Esophagus squamous epithelium (tissue), 5 donors: ENCODE measurements around the gene PSD2. TPM values are rescaled to one million over a fixed set of nuclear protein-coding genes. Genes with fewer than 3 reads are reported as not detected.
A peak's percentile ranks its signal among the peaks of the same experiment; 100 is the strongest.

Experiments used
- DNase-seq: peaks from one replicate; lab custom pipeline; 2025; lab: John Stamatoyannopoulos, UW
- H3K27ac ChIP-seq, 4 donors: fragments of 200-600 bp; sonication (generic); one replicate each; pipeline ENCODE4 v1.5.1; 2016 to 2019; ENCODE audit warnings: mild to moderate bottlenecking in 1 of 4
- H3K27me3 ChIP-seq, 4 donors: fragments of 200-600 bp; sonication (generic); 1 replicate in 3 of 4; 2 replicates in 1 of 4; pipeline versions ENCODE4 v1.5.1 to v1.6.0; 2017 to 2021; ENCODE audit warnings: antibody characterized with exemption in 1 of 4
- H3K36me3 ChIP-seq, 3 donors: fragments of 200-600 bp; sonication (generic); one replicate each; pipeline ENCODE4 v1.5.1; 2016 to 2019
- H3K4me1 ChIP-seq, 3 donors: fragments of 200-600 bp; sonication (generic); one replicate each; pipeline ENCODE4 v1.5.1; 2017 to 2019
- H3K4me3 ChIP-seq, 4 donors: fragments of 200-600 bp; sonication (generic); 1 replicate in 3 of 4; 2 replicates in 1 of 4; pipeline ENCODE4 v1.5.1; 2016 to 2019; ENCODE audit warnings: mild to moderate bottlenecking in 2 of 4, moderate library complexity in 1 of 4
- H3K9me3 ChIP-seq, 3 donors: fragments of 200-600 bp; sonication (generic); one replicate each; pipeline ENCODE4 v1.5.1; 2016 to 2019
- POLR2A ChIP-seq, 4 donors: fragments of 450-650 bp; IDR thresholded peaks; one replicate each; pipeline ENCODE4 v1.6.1; 2017; ENCODE audit warnings: antibody characterized with exemption in 4 of 4, mild to moderate bottlenecking in 4 of 4, moderate library complexity in 3 of 4
- WGBS, 2 donors: methylation state at CpG; one replicate each; pipeline ENCODE4 v1.1.5; 2018; 5-methylcytosine and 5-hydroxymethylcytosine counted together
- intact Hi-C: fragments of 100-400 bp; cut with DNase I; formaldehyde crosslinking; loops from one replicate; pipeline ENCODE4 v1.15.0; 2022
- total RNA-seq, 4 donors: library from RNA; depleted of rRNA; stranded (reverse); fragments of >200 nt; gene quantifications; one replicate each; pipeline ENCODE4 v1.1.0, GENCODE V29; 2016
- TF ChIP-seq, protein P1 (sequence below), 6 experiments: fragments of 450-650 bp in 4 of 6; fragments of 200-600 bp in 2 of 6; sonication (generic) in 2 of 6; IDR thresholded peaks; one replicate each; pipeline ENCODE4 v1.5.1; 2016 to 2019; ENCODE audit warnings: antibody characterized with exemption in 6 of 6, mild to moderate bottlenecking in 4 of 6, moderate library complexity in 4 of 6
- donor health status: DM: yes; HTN: yes; CAD: no.

PSD2 gene
- total RNA-seq, 4 donors from 2014 or later, result not detected

DNA sequence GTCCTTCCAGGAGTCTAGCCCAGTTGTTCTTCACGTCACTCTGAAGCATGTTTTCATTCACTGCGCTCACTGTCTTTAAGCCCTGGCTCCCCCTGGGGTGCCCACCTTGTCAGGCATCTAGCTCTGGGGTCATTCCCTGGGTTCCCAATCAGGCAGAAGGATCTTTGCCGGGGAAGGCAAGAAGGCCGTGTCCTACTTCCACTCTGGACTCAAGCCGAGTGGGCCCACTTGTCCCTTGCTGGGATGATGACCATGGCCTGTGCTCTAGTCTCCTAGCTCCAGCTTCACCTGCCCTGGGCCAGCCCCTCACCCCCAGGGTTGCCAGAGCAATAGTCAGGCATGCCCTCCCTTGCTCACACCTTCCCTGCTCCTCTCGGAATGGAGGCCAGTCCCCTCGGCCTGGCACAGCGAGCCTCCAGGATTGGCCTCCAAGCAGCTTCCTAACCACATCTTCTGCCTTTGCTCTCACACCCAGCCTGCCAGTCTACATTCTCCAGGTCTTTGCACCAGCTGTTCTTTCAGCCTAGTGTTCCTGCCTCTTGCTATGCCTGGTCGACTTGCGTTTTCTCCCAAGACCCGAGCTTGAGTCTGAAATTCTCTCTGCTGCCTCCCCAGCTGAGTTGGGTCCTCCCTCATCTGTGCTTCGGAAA lies 32.2 kb upstream of the PSD2 start:
- Histone ChIP-seq H3K4me3 (no peak overlapping the region), H3K36me3 (no peaks in the 10 kb centered on the region), H3K27ac (no peak overlapping the region), H3K9me3 (no peaks in the 10 kb centered on the region), H3K4me1 (peaks cover 0 to 22% (median 0%) of the 10 kb centered on the region in 3 donors), H3K27me3 (peaks cover 3 to 47% (median 10%) of the 10 kb centered on the region in 4 donors)
- intact Hi-C loops, result no loop called here
- WGBS, 2 donors, result 82 to 88% methylated on average over 8 to 10 of the region's 12 CpGs
- DNase-seq, result no peak
- TF ChIP-seq, protein P1, sequence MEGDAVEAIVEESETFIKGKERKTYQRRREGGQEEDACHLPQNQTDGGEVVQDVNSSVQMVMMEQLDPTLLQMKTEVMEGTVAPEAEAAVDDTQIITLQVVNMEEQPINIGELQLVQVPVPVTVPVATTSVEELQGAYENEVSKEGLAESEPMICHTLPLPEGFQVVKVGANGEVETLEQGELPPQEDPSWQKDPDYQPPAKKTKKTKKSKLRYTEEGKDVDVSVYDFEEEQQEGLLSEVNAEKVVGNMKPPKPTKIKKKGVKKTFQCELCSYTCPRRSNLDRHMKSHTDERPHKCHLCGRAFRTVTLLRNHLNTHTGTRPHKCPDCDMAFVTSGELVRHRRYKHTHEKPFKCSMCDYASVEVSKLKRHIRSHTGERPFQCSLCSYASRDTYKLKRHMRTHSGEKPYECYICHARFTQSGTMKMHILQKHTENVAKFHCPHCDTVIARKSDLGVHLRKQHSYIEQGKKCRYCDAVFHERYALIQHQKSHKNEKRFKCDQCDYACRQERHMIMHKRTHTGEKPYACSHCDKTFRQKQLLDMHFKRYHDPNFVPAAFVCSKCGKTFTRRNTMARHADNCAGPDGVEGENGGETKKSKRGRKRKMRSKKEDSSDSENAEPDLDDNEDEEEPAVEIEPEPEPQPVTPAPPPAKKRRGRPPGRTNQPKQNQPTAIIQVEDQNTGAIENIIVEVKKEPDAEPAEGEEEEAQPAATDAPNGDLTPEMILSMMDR (IDR thresholded peaks at IDR 0.05), result no peak
- no peak for TF ChIP-seq POLR2A (IDR thresholded peaks at IDR 0.05)

DNA sequence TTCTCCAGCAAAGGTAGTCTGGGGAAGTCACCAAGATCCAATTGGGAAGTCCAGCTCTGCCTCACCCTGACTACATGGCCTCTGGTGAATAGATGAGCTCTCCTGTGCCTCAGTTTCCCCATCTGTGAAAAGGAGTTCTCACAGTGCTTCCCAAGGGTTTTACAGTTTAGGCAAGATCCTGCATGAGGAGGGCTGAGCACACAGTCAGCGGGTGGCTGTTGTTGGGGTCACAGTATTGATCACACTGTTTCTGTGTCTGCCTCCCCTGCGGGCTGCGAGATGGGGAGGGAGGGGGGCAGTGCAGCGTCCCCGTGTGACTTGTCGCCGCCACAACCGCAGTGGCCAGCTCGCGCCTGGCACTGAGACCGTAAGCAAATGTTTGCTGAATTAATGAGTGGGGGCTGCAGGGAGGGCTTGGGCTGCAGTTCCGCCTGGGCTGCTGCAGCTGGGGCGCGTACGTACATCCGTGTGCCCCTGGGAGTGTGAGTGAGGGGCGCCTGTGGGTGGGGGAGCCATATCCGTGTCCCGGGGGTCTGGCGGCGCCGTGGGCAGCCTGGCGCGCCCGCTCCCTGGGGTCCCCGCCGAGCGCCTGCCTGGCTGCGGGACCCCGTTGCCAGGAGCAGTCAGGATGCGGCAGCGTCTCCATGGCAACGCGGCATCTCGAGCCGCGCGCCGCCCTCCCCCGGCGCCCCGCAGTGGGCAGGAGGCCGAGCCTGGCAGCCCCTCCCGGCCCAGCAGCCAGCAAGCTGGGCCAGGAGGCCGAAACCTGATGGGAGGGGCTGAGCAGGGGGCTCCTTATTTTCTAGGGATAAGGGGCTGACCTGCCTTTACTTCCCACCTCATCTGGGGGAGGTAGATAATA lies 31.4 kb upstream of the PSD2 start:
- intact Hi-C loops, result loop anchor here (2.0 kb wide), 1 partner anchor 131 kb away; no protein-coding TSS in a partner anchor
- Histone ChIP-seq H3K9me3 (no peaks in the 10 kb centered on the region), H3K4me3 (no peak overlapping the region), H3K36me3 (no peaks in the 10 kb centered on the region), H3K27ac (no peak overlapping the region), H3K27me3 (peaks cover 3 to 43% (median 10%) of the 10 kb centered on the region in 4 donors), H3K4me1 (peaks cover 0 to 24% (median 0%) of the 10 kb centered on the region in 3 donors)
- no peak for DNase-seq
- 29 to 40% methylated on average over 1 to 4 of the region's 45 CpGs for WGBS, 2 donors
- TF ChIP-seq, protein P1 (IDR thresholded peaks at IDR 0.05), result no peak
- no peak for TF ChIP-seq POLR2A (IDR thresholded peaks at IDR 0.05)

DNA sequence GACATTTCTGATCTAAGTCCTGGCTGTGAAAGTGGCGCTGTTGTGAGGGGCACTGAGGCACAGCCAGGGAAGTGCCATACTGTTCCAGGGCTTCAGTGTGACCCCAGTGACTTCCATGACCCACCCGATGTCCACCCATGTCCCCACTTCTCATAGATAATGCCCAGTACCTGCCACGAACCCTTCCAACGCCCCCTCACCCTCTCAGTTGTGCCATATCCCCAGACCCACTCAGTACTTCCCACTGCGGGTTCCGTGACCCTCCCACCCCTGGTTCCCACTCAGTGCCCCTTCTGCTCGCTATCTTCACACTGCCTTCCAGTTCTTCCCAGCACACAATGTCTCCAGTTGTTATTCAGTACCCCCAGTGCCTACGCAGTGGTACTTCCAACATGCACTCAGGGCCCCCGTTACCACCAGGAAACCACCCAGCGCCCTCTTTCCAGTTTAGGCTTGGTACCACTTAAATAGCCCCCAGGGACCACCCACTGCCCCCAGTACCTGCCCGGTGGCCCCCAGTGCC lies 30.7 kb upstream of the PSD2 start:
- intact Hi-C loops, result loop anchor here (2.0 kb wide), 1 partner anchor 132 kb away; no protein-coding TSS in a partner anchor
- DNase-seq, result no peak
- no peak overlapping the region for H3K4me3 ChIP-seq
- no peak overlapping the region for H3K27ac ChIP-seq
- peaks cover 0 to 27% (median 0%) of the 10 kb centered on the region in 3 donors for H3K4me1 ChIP-seq
- WGBS, 2 donors, result 46 to 47% methylated on average over 11 of the region's 11 CpGs
- TF ChIP-seq POLR2A (IDR thresholded peaks at IDR 0.05), result no peak
- TF ChIP-seq, protein P1 (IDR thresholded peaks at IDR 0.05), result no peak
- H3K36me3 ChIP-seq, result no peaks in the 10 kb centered on the region
- H3K27me3 ChIP-seq, result peaks cover 3 to 38% (median 10%) of the 10 kb centered on the region in 4 donors
- no peaks in the 10 kb centered on the region for H3K9me3 ChIP-seq

DNA sequence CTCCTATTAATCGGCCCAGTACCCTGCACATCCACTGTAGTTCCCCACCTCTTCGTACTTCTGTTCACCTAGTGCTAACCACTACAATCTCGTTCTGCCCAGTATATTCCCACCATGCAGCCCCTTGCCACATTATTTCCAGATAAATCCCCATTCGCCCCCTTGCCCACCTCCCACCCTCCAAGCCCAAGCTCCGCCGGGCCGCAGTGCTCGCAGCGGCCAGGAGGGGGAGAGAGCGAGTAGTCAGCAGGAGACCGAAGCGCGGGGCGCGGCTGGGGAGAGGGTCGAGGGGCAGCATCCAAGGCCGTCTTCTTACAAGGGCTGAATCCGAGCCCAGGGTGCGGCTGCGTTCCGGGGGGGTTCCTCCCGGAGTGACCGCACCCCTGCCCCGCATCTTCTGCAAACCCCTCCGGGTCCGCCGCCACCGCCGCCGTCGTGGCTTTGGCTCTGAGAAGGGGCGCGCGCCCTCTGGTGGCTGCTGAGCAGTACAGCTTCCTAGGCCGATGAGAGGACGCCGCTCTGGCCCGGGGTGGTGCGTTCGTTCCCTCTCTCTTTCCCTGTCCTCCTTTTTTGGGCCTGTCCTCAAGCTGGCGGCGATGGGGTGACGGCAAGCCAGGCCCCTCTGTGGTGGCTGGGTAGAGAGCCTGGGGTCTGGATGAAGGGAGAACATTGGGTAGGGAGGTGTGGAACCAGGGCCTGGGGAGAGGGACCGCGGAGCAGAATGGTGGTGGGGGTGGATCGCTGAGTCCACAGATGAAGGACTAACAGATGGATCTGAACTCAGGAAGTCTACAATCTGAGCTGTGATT lies 30.0 kb upstream of the PSD2 start:
- H3K4me3 ChIP-seq, result peak overlapping the region; percentile 38 to 67 (median 62)
- DNase-seq, result no peak
- H3K36me3 ChIP-seq, result no peaks in the 10 kb centered on the region
- intact Hi-C loops, result loop anchor here (2.0 kb wide), 1 partner anchor 133 kb away; no protein-coding TSS in a partner anchor
- H3K4me1 ChIP-seq, result peaks cover 0 to 27% (median 0%) of the 10 kb centered on the region in 3 donors
- TF ChIP-seq, protein P1 (IDR thresholded peaks at IDR 0.05), result peak in 5 of 6 experiments; percentile 91 to 99 (median 97)
- no peak for TF ChIP-seq POLR2A (IDR thresholded peaks at IDR 0.05)
- WGBS, 2 donors, result 14 to 42% methylated on average over 7 to 16 of the region's 46 CpGs
- peak overlapping the region in 3 of 4 donors; percentile 43 to 75 (median 60) for H3K27ac ChIP-seq
- H3K9me3 ChIP-seq, result no peaks in the 10 kb centered on the region
- H3K27me3 ChIP-seq, result peaks cover 3 to 36% (median 10%) of the 10 kb centered on the region in 4 donors
